Fibroblast of the aortic adventitia (primary cell): ENCODE measurements around the gene C4BPA. TPM values are rescaled to one million over a fixed set of nuclear protein-coding genes. Genes with fewer than 3 reads are reported as not detected.

Source experiments
- DNase-seq: peaks from one replicate; pipeline ENCODE4 v3.0.0-alpha.2; 2010; ENCODE audit warnings: low read depth
- H3K4me3 ChIP-seq: 2 replicates; pipeline ENCODE4 v1.5.1; 2011; ENCODE audit warnings: low read depth, mild to moderate bottlenecking, control low read depth, low read length, moderate library complexity
- CTCF ChIP-seq: IDR thresholded peaks from 2 replicates; pipeline ENCODE4 v1.5.1; 2011; ENCODE audit warnings: mild to moderate bottlenecking, low read length, control low read depth, inconsistent platforms; ENCODE audit not compliant: insufficient read depth
- total RNA-seq: library from RNA; depleted of rRNA; stranded (reverse); fragments of >200 nt; gene quantifications from 2 replicates; pipeline ENCODE4 v1.2.3, GENCODE V29; 2012; ENCODE audit warnings: low replicate concordance

C4BPA gene
- not detected in 2 replicates for total RNA-seq

DNA sequence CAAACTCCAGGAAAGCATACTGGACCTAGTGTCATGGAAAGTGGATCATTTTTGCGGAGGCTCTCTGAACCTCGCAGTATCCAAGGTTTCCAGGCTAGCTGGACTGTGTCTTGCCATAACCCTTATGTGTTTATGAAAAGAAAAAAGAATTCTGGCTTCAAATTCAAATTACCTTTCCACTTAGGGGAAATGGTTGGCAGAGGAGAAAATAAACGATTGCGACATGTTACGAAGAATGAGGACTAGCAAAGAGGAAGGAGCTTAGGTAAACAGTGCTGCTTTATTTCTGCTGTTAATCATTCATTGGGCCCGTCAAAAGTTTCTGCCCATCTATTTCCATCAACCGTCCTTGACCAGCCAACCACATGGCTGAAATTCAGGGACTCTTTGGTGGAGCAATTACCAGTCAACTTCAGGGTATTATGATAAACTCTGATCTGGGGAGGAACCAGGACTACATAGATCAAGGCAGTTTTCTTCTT lies at the start of gene C4BPA:
Gene C4BPA (plus strand): TSS at position 342 of the 482 bp plus-strand sequence. CDS start 8,793 bp downstream, outside the sequence.
- no peak within 1 kb of the TSS for H3K4me3 ChIP-seq
- TF ChIP-seq CTCF, result no peak
- DNase-seq, result no peak

DNA sequence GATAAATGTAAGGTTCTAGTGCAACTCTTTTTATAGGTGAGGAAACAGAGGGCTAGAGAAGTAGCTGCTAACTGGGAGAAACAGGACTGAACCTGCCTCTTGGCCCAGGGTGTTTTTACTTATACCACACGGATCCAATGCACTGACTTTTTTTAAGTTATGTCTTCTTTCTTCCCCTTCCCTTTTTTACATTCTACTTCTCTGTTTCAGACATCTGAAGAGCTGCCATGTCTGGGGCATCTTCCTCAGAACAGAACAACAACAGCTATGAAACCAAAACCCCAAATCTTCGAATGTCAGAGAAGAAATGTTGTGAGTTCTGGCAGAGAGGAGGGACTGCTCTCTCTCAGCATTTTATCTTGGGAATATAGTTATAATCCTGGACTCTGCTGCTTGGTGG lies 49.5 kb upstream of the C4BPA start:
- TF ChIP-seq CTCF, result no peak
- DNase-seq, result no peak
- no peak overlapping the region for H3K4me3 ChIP-seq

GRCh38 chr1:207055386-207056001 lies 48.5 kb upstream of the C4BPA start:
- DNase-seq, result no peak
- no peak for TF ChIP-seq CTCF

DNA sequence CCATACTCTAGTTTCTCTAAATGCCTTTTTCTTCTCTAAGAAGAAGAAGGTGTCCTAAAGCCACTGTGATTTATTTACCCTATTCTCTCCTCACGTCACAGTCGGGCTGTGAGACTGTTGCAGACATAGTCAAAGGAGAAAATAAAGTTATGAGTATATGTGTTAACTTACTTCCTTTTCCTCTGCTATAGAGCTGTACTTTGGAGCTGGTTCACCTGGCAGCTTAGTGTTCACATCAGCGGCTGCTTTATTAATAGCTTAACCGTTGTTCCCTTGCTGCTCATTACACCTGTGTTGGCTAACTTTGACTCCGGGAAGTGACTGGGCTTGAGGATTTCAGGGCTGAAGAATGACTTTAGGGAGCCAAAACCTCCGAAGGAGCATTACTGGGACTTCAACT lies 47.4 kb upstream of the C4BPA start:
- no peak for TF ChIP-seq CTCF
- no peak overlapping the region for H3K4me3 ChIP-seq
- DNase-seq, result no peak

More at GRCh38 chr1:207055386-207056001, 48.5 kb upstream of the C4BPA start:
- H3K4me3 ChIP-seq, result no peak overlapping the region

DNA sequence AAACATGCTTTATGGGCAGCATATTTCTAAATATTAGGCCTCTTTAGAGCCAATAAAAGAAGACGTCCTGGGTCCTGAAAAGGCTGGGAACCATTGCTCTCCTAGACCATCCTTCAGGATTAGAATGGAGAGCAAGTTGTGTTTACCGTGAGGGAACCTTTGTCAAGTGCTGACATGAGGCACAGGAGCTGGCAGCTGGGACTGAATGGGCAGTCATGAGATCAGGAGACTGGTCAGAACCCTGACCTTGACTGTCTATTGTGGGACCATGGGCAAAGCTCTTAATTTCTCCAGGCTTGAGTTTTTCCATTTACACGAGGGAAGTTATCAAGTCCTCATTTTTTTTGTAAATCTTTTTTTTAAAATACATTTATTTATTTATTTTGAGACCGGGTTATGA lies 45.8 kb upstream of the C4BPA start:
- DNase-seq, result no peak
- H3K4me3 ChIP-seq, result no peak overlapping the region
- no peak for TF ChIP-seq CTCF

DNA sequence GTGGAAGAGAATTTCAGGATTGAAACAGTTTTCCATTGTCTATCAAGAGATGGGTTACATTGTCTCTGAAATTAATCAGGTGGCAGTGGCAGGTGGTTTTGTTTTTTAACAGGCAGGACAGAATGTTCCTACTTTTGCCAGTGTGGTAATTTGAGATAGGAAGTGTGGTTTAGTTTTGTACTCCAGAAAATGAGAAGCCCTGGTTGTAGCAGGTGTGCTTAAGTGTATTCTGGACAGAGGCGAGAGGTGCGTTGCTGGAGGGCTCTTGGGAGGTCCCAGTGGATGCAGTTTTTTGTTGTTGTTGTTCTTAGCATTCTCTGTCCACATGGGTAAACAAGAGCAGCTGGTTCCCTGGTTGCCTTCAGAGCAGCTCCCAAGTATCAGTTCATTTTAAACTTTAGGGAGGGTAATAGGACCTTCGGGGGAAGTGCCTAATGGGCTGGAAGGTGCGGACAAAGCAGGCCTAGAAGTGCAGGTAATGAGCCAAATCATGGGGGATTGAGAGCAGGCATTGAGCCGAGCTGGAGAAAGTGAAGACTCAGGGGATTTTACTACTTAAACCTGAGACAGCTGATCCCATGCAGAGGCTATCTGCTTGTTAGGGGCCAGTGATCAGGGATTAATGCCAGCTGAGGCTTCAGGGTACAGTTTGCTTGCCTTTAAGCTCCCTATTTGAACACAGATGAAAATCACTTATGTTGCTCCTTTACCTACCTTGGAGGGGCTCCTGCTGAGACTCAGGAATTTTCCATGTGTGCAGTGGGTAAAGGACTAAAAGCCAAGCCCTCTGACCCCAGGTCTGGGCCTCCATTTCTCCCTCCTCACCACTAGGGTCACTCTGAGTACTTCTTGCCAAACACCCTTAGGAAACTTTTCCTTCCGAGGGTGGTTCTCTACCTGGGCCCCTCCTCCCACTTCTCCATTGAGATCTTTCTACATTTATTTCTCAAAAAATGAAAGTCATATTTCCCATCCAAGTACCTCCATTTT lies 44.9 kb upstream of the C4BPA start:
- DNase-seq, result no peak
- H3K4me3 ChIP-seq, result no peak overlapping the region
- no peak for TF ChIP-seq CTCF
